ENCODE data around the gene RSPH1. TPM values are rescaled to one million over a fixed set of nuclear protein-coding genes. Genes with fewer than 3 reads are reported as not detected.

The RSPH1 gene
- total RNA-seq, 6 experiments from 2014 or later, result 0.18 to 0.55 (median 0.22) TPM; not detected in 1

- intact Hi-C loops (cut with DNase I), result loop anchor here in 1 of 2 donors (10.0 kb wide), 1 partner anchor 301 kb away; no protein-coding TSS in a partner anchor
- DNase-seq, result no peak
- no peaks in the 10 kb centered on the region for H3K4me1 ChIP-seq
Measured at GRCh38 chr21:42445311-42445710, 50.7 kb downstream of the RSPH1 start.

GRCh38 chr21:42444745-42445059 is 51.3 kb downstream of the RSPH1 start:
- Histone ChIP-seq H3K27me3 (no peaks in the 10 kb centered on the region), H3K9me3 (no peaks in the 10 kb centered on the region), H3K4me1 (no peaks in the 10 kb centered on the region), H3K4me3 (no peak overlapping the region), H3K27ac (no peak overlapping the region), H3K36me3 (no peaks in the 10 kb centered on the region)
- WGBS (ENCODE audit: insufficient coverage, low coverage, low lambda C conversion rate, missing lambda C conversion rate), result 62% methylated on average over 5 of the region's 10 CpGs
- TF ChIP-seq POLR2A (IDR thresholded peaks at IDR 0.05), result no peak
- TF ChIP-seq CTCF (IDR thresholded peaks at IDR 0.05), result no peak
- DNase-seq, result peak in 1 of 3 donors; percentile 34
- ATAC-seq, result no peak
- intact Hi-C loops (cut with DNase I), result loop anchor here in 1 of 2 donors (10.0 kb wide), 1 partner anchor 300 kb away; no protein-coding TSS in a partner anchor

More at GRCh38 chr21:42445311-42445710, 50.7 kb downstream of the RSPH1 start:
- H3K27ac ChIP-seq, result no peak overlapping the region
- H3K9me3 ChIP-seq, result no peaks in the 10 kb centered on the region
- H3K27me3 ChIP-seq, result no peaks in the 10 kb centered on the region
- no peaks in the 10 kb centered on the region for H3K36me3 ChIP-seq
- TF ChIP-seq POLR2A (IDR thresholded peaks at IDR 0.05) (no peak), CTCF (IDR thresholded peaks at IDR 0.05) (no peak)
- no peak overlapping the region for H3K4me3 ChIP-seq
- ATAC-seq, result no peak
- 84% methylated on average over 6 of the region's 7 CpGs for WGBS (ENCODE audit: insufficient coverage, low coverage, low lambda C conversion rate, missing lambda C conversion rate)

- Histone ChIP-seq H3K9me3 (no peaks in the 10 kb centered on the region), H3K4me1 (no peaks in the 10 kb centered on the region), H3K4me3 (no peak overlapping the region), H3K36me3 (no peaks in the 10 kb centered on the region), H3K27ac (no peak overlapping the region), H3K27me3 (no peaks in the 10 kb centered on the region)
- TF ChIP-seq CTCF (IDR thresholded peaks at IDR 0.05), result no peak
- TF ChIP-seq POLR2A (IDR thresholded peaks at IDR 0.05), result no peak
- 67% methylated on average over 9 of the region's 34 CpGs for WGBS (ENCODE audit: insufficient coverage, low coverage, low lambda C conversion rate, missing lambda C conversion rate)
- DNase-seq, result no peak
- no peak for ATAC-seq
- intact Hi-C loops (cut with DNase I), result loop anchor here in 1 of 2 donors (10.0 kb wide), 1 partner anchor 299 kb away; no protein-coding TSS in a partner anchor
Measured at GRCh38 chr21:42443876-42444744, 51.9 kb downstream of the RSPH1 start.

- ATAC-seq (no peak), DNase-seq (no peak)
- WGBS (ENCODE audit: insufficient coverage, low coverage, low lambda C conversion rate, missing lambda C conversion rate), result 92% methylated on average over 10 of the region's 15 CpGs
- no peak overlapping the region for H3K4me3 ChIP-seq
- no peak overlapping the region for H3K27ac ChIP-seq
- intact Hi-C loops (cut with DNase I), result loop anchor here in 1 of 2 donors (10.0 kb wide), 1 partner anchor 298 kb away; no protein-coding TSS in a partner anchor
- H3K27me3 ChIP-seq, result no peaks in the 10 kb centered on the region
- H3K4me1 ChIP-seq, result no peaks in the 10 kb centered on the region
- no peaks in the 10 kb centered on the region for H3K9me3 ChIP-seq
- no peaks in the 10 kb centered on the region for H3K36me3 ChIP-seq
- TF ChIP-seq CTCF (IDR thresholded peaks at IDR 0.05) (no peak), POLR2A (IDR thresholded peaks at IDR 0.05) (no peak)
Measured at GRCh38 chr21:42443181-42443785, 52.7 kb downstream of the RSPH1 start.
